Endothelial cell of umbilical vein (primary cell): ENCODE measurements around the gene FRMD4A. TPM values are rescaled to one million over a fixed set of nuclear protein-coding genes. Genes with fewer than 3 reads are reported as not detected.

Source experiments
- BruUV-seq: library from RNA; stranded (reverse); fragments of 400-500 nt; replicated peaks from 2 replicates; lab custom pipeline; 2021; lab: Mats Ljungman, UMichigan
- CTCF ChIA-PET: fragments of 300-600, 350-600 bp; sonication (Branson Sonifier 250); formaldehyde crosslinking; loops from one replicate; lab custom pipeline; 2021; ENCODE audit warnings: antibody characterized with exemption, inconsistent platforms; lab: Charles Lee
- POLR2A ChIA-PET: fragments of 300-600, 350-600 bp; sonication (Branson Sonifier 250); formaldehyde crosslinking; loops from one replicate; lab custom pipeline; 2021; ENCODE audit warnings: antibody characterized with exemption, inconsistent platforms; lab: Charles Lee
- DNase-seq: peaks from one replicate; pipeline ENCODE4 v3.0.0-alpha.2; 2011; ENCODE audit warnings: low read depth, low spot score
- FAIRE-seq: peaks from 2 replicates; lab custom pipeline; 2011; peaks lifted over from hg19 to GRCh38; lab: Jason Lieb, UNC
- H2AFZ ChIP-seq: 2 replicates; pipeline ENCODE4 v1.6.0; 2012; ENCODE audit warnings: low read depth, low read length, control low read depth, inconsistent platforms
- H3K27ac ChIP-seq: 2 replicates; pipeline ENCODE4 v1.5.1; 2011; ENCODE audit warnings: low read depth, mild to moderate bottlenecking, control low read depth, low read length, moderate library complexity; ENCODE audit not compliant: insufficient read depth
- H3K27me3 ChIP-seq, 2 experiments: 2 replicates each; pipeline versions ENCODE4 v1.6.0 to v1.6.1; 2011; ENCODE audit warnings: low read length in 2 of 2, mixed read lengths in 1 of 2; ENCODE audit not compliant: control insufficient read depth in 2 of 2, insufficient read depth in 2 of 2
- H3K36me3 ChIP-seq, 2 experiments: 2 replicates in 1 of 2; 3 replicates in 1 of 2; pipeline ENCODE4 v1.5.1; 2011; ENCODE audit warnings: low read length in 2 of 2, mild to moderate bottlenecking in 1 of 2, moderate library complexity in 1 of 2; ENCODE audit not compliant: control insufficient read depth in 2 of 2, insufficient read depth in 2 of 2; ENCODE audit errors: extremely low read depth in 1 of 2
- H3K4me1 ChIP-seq: 3 replicates; pipeline ENCODE4 v1.5.1; 2011; ENCODE audit warnings: mild to moderate bottlenecking, low read length; ENCODE audit not compliant: control insufficient read depth, insufficient read depth; ENCODE audit errors: extremely low read depth
- H3K4me2 ChIP-seq: 2 replicates; pipeline ENCODE4 v1.6.1; 2011; ENCODE audit warnings: low read length, control low read depth, mixed read lengths; ENCODE audit not compliant: insufficient read depth
- H3K4me3 ChIP-seq, 3 experiments: fragments of 200-600 bp in 1 of 3; sonication (generic), shearing (Covaris generic) in 1 of 3; replicated peaks in 1 of 3; 2 replicates each; pipeline ENCODE4 v1.5.1; 2011 to 2016; ENCODE audit warnings: control low read depth in 3 of 3, low read length in 3 of 3, mild to moderate bottlenecking in 2 of 3, inconsistent platforms in 1 of 3, low read depth in 1 of 3, moderate library complexity in 1 of 3; ENCODE audit not compliant: insufficient read depth in 1 of 3
- H3K79me2 ChIP-seq: 2 replicates; pipeline ENCODE4 v1.6.0; 2012; ENCODE audit warnings: low read length, inconsistent platforms; ENCODE audit not compliant: control insufficient read depth, insufficient read depth
- H3K9ac ChIP-seq: replicated peaks from 2 replicates; pipeline ENCODE3; 2011; ENCODE audit warnings: low read length, control low read depth; ENCODE audit not compliant: insufficient read depth; ENCODE audit errors: extremely low read depth
- H3K9me1 ChIP-seq: replicated peaks from 3 replicates; pipeline ENCODE4 v1.6.0; 2011; ENCODE audit warnings: mild to moderate bottlenecking, low read length; ENCODE audit not compliant: control insufficient read depth, insufficient read depth; ENCODE audit errors: extremely low read depth
- H3K9me3 ChIP-seq: replicated peaks from 2 replicates; pipeline ENCODE4 v1.5.1; 2012; ENCODE audit warnings: low read length, inconsistent platforms; ENCODE audit not compliant: control insufficient read depth, insufficient read depth
- H4K20me1 ChIP-seq: replicated peaks from 2 replicates; pipeline ENCODE3; 2011; ENCODE audit warnings: mild to moderate bottlenecking, low read length; ENCODE audit not compliant: control insufficient read depth, insufficient read depth; ENCODE audit errors: extremely low read depth
- EZH2 ChIP-seq: IDR thresholded peaks from 2 replicates; pipeline ENCODE4 v1.6.1; 2012; ENCODE audit warnings: borderline replicate concordance, low read depth, mild to moderate bottlenecking, moderate library complexity, low read length, inconsistent platforms; ENCODE audit not compliant: severe bottlenecking
- FOS ChIP-seq: IDR thresholded peaks from 2 replicates; pipeline ENCODE4 v1.6.1; 2011; ENCODE audit warnings: mild to moderate bottlenecking, low read length, moderate library complexity, borderline replicate concordance; ENCODE audit not compliant: insufficient read depth
- GATA2 ChIP-seq: IDR thresholded peaks from 2 replicates; pipeline ENCODE4 v1.7.0; 2011; ENCODE audit warnings: low read depth, mild to moderate bottlenecking, moderate library complexity, mixed read lengths, low read length; ENCODE audit not compliant: insufficient read length, insufficient read depth
- JUN ChIP-seq: IDR thresholded peaks from 2 replicates; pipeline ENCODE4 v1.6.1; 2011; ENCODE audit warnings: borderline replicate concordance, low read depth; ENCODE audit not compliant: insufficient read length, insufficient read depth
- MYC ChIP-seq: IDR thresholded peaks from one replicate; pipeline ENCODE4 v1.6.1; 2011; ENCODE audit warnings: mild to moderate bottlenecking, low read depth, low read length
- POLR2A ChIP-seq: IDR thresholded peaks from 2 replicates; pipeline ENCODE4 v1.6.1; 2012; ENCODE audit warnings: low read depth, mild to moderate bottlenecking, control low read depth, low read length
- POLR2AphosphoS5 ChIP-seq: IDR thresholded peaks from 2 replicates; pipeline ENCODE4 v1.6.1; 2012; ENCODE audit warnings: low read depth, mild to moderate bottlenecking, control low read depth, low read length, moderate library complexity; ENCODE audit not compliant: insufficient read depth
- dilution Hi-C: fragments of 300-500 bp; cut with MboI; formaldehyde crosslinking; loops from one replicate; pipeline ENCODE4 v1.15.0; 2019; ENCODE audit warnings: low sequenced_read_pairs; ENCODE audit not compliant: extremely low pct_ligation_motif_present
- intact Hi-C: fragments of 100-400 bp; cut with micrococcal nuclease; formaldehyde crosslinking; loops from one replicate; pipeline ENCODE4 v1.10.0; 2022
- polyA plus RNA-seq, 4 experiments: library from polyadenylated mRNA; depleted of rRNA in 3 of 4; stranded (reverse) in 3 of 4; unstranded in 1 of 4; fragments of >200 nt; gene quantifications; 2 replicates each; pipeline versions ENCODE4 v1.2.1 to v1.2.3, GENCODE V29; 2011 to 2012; ENCODE audit warnings: missing spikeins in 1 of 4
- total RNA-seq: library from RNA; stranded (reverse); gene quantifications from 2 replicates; pipeline ENCODE4 v1.2.3, GENCODE V29; 2021
- TF ChIP-seq, protein P1 (sequence below), 2 donors: IDR thresholded peaks; 1 replicate in 1 of 2; 2 replicates in 1 of 2; pipeline ENCODE4 v1.5.1; 2011; ENCODE audit warnings: low read length in 2 of 2, mild to moderate bottlenecking in 2 of 2, moderate library complexity in 2 of 2, control low read depth in 1 of 2, inconsistent platforms in 1 of 2, low read depth in 1 of 2; ENCODE audit not compliant: insufficient read depth in 1 of 2; ENCODE audit errors: extremely low read depth in 1 of 2
- TF ChIP-seq, protein P2 (sequence below): IDR thresholded peaks from 2 replicates; pipeline ENCODE4 v1.6.1; 2011; ENCODE audit not compliant: insufficient read depth, insufficient read length

FRMD4A gene
- total and polyA plus RNA-seq, 2 donors (not counting 3 experiments of a cell fraction or from before 2014, with no cell fraction given): 123 to 148 TPM

DNA sequence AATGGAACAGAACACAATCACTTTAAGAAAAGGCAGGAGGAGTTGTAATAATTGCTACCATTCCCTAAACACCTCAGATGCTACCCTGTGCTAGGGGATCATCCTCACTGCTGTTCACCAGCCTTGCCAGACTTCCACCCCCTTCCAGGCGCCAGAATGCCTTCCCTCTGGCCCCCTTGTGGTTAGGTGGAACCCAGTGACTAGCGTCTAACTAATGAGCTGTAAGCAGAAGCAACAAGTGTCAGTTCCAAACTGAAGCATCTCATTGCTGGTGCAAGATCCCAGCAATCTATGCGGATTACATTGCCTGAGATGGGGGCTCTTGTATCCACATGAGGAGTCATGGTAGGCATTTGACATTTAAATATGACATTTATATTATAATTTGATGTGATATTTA is 86.6 kb downstream of the FRMD4A start:
- FAIRE-seq (no peak), DNase-seq (no peak)
- dilution Hi-C loops (no loop called here), intact Hi-C loops (no loop called here)
- Histone ChIP-seq H3K27ac (no peak overlapping the region), H3K4me1 (no peaks in the 10 kb centered on the region), H3K36me3 (no peaks in the 10 kb centered on the region), H3K27me3 (peaks cover 9 to 13% of the 10 kb centered on the region in 2 experiments), H2AFZ (no peak overlapping the region), H3K9me3 (no peaks in the 10 kb centered on the region), H3K9me1 (no peaks in the 10 kb centered on the region), H4K20me1 (no peaks in the 10 kb centered on the region), H3K4me3 (no peak overlapping the region), H3K4me2 (no peak overlapping the region), H3K9ac (no peak overlapping the region), H3K79me2 (no peaks in the 10 kb centered on the region)
- BruUV-seq: no TSS peak
- ChIA-PET POLR2A (no interaction called here), CTCF (interaction anchor here (0.6 to 1.3 kb wide), 4 partner anchors 19 to 84 kb away, joined by 3 to 4 read pairs (median 3); no protein-coding TSS in a partner anchor)
- no peak for TF ChIP-seq POLR2AphosphoS5
- TF ChIP-seq, protein P1, sequence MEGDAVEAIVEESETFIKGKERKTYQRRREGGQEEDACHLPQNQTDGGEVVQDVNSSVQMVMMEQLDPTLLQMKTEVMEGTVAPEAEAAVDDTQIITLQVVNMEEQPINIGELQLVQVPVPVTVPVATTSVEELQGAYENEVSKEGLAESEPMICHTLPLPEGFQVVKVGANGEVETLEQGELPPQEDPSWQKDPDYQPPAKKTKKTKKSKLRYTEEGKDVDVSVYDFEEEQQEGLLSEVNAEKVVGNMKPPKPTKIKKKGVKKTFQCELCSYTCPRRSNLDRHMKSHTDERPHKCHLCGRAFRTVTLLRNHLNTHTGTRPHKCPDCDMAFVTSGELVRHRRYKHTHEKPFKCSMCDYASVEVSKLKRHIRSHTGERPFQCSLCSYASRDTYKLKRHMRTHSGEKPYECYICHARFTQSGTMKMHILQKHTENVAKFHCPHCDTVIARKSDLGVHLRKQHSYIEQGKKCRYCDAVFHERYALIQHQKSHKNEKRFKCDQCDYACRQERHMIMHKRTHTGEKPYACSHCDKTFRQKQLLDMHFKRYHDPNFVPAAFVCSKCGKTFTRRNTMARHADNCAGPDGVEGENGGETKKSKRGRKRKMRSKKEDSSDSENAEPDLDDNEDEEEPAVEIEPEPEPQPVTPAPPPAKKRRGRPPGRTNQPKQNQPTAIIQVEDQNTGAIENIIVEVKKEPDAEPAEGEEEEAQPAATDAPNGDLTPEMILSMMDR (IDR thresholded peaks at IDR 0.05; ENCODE audit: extremely low read depth in 1 of 2, insufficient read depth in 1 of 2, low read depth in 1 of 2, low read length in 2 of 2): peak in 1 of 2 donors; percentile 17
- TF ChIP-seq GATA2: no peak
- no peak for TF ChIP-seq JUN
- TF ChIP-seq, protein P2, sequence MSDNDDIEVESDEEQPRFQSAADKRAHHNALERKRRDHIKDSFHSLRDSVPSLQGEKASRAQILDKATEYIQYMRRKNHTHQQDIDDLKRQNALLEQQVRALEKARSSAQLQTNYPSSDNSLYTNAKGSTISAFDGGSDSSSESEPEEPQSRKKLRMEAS: no peak
- TF ChIP-seq POLR2A: no peak

DNA sequence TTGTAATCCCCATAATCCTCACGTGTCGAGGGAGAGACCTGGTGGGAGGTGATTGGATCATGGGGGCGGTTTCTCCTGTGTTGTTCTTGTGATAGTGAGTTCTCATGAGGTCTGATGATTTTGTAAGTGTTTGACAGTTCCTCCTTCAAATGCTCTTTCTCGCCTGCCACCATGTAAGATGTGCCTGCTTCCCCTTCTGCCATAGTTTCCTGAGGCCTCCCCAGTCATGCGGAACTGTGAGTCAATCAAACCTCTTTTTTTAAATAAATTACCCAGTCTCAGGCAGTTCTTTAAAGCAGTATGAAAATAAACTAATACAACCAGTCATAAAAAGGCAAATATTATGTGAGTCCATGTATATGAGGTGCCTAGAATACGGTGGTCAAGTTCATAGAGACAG is 87.5 kb downstream of the FRMD4A start:
- Histone ChIP-seq H3K9ac (no peak overlapping the region), H3K9me1 (no peaks in the 10 kb centered on the region), H3K4me2 (no peak overlapping the region), H3K27ac (no peak overlapping the region), H3K4me1 (no peaks in the 10 kb centered on the region), H3K36me3 (no peaks in the 10 kb centered on the region), H3K9me3 (no peaks in the 10 kb centered on the region), H3K4me3 (no peak overlapping the region), H4K20me1 (no peaks in the 10 kb centered on the region), H3K27me3 (peaks cover 9 to 13% of the 10 kb centered on the region in 2 experiments), H3K79me2 (no peaks in the 10 kb centered on the region), H2AFZ (no peak overlapping the region)
- TF ChIP-seq POLR2AphosphoS5 (no peak), POLR2A (no peak), FOS (no peak), GATA2 (no peak), MYC (no peak), JUN (no peak), EZH2 (no peak)
- TF ChIP-seq, protein P2: no peak
- TF ChIP-seq, protein P1 (IDR thresholded peaks at IDR 0.05; ENCODE audit: extremely low read depth in 1 of 2, insufficient read depth in 1 of 2, low read depth in 1 of 2, low read length in 2 of 2): no peak
- POLR2A ChIA-PET: no interaction called here
- DNase-seq (no peak), FAIRE-seq (no peak)
- BruUV-seq: no TSS peak
- CTCF ChIA-PET: no interaction called here
- dilution Hi-C loops (no loop called here), intact Hi-C loops (no loop called here)
